ENCODE results near the gene MCM7.

- TF ChIP-seq CTCF (IDR thresholded peaks at IDR 0.05; ENCODE audit: low read depth, low read length, poor library complexity, severe bottlenecking): no peak
- no peak for TF ChIP-seq EZH2phosphoT487 (IDR thresholded peaks at IDR 0.05; ENCODE audit: borderline replicate concordance, low read length)
Measured at GRCh38 chr7:100107890-100108289, 6.7 kb upstream of the MCM7 start.

Data from DOHH2 (cell line).